HG03060 (cell line): ENCODE results near the gene ZBED1.
"Not testable (repeated sequence)": the region's sequence is repeated elsewhere in the genome, so short reads cannot be mapped to it uniquely, and the experiment has no call there.

Experiments
- ATAC-seq: cut with Tn5 transposase; IDR thresholded peaks from one replicate; pipeline ENCODE4 v1.9.1; 2021; ENCODE audit warnings: low read depth, moderate number of reproducible peaks; ENCODE audit not compliant: unreplicated experiment

ZBED1 gene

GRCh38 chrX:2499507-2499906 lies 1.3 kb downstream of the ZBED1 start:
- no peak for ATAC-seq

- ATAC-seq: no peak
Observed at GRCh38 chrX:2498781-2499302, 1.9 kb downstream of the ZBED1 start.

GRCh38 chrX:2497961-2498780 lies 2.6 kb downstream of the ZBED1 start:
- no peak for ATAC-seq

- ATAC-seq: no peak
Observed at GRCh38 chrX:2495595-2495994, 5.2 kb downstream of the ZBED1 start.

GRCh38 chrX:2492531-2493218 lies 8.1 kb downstream of the ZBED1 start:
- no peak for ATAC-seq

- ATAC-seq: no peak
Observed at GRCh38 chrX:2490634-2491033, 10.1 kb downstream of the ZBED1 start.

- ATAC-seq: no peak
Observed at GRCh38 chrX:2489446-2490445, 11.0 kb downstream of the ZBED1 start.

- no peak for ATAC-seq
Observed at GRCh38 chrX:2488621-2489285, 12.0 kb downstream of the ZBED1 start.

GRCh38 chrX:2487366-2487765 lies 13.4 kb downstream of the ZBED1 start:
- ATAC-seq: no peak

GRCh38 chrX:2486476-2487133 lies 14.2 kb downstream of the ZBED1 start:
- no peak for ATAC-seq

- ATAC-seq: no peak
Observed at GRCh38 chrX:2485789-2486345, 14.9 kb downstream of the ZBED1 start.

- no peak for ATAC-seq
Observed at GRCh38 chrX:2484721-2485648, 15.8 kb downstream of the ZBED1 start.

GRCh38 chrX:2484256-2484655 lies 16.5 kb downstream of the ZBED1 start:
- ATAC-seq: no peak

GRCh38 chrX:2483398-2484060 lies 17.2 kb downstream of the ZBED1 start:
- ATAC-seq: no peak

GRCh38 chrX:2481597-2481996 lies 19.2 kb downstream of the ZBED1 start:
- not testable (repeated sequence) for ATAC-seq

- ATAC-seq: not testable (repeated sequence)
Observed at GRCh38 chrX:2479982-2480381, 20.8 kb downstream of the ZBED1 start.

- ATAC-seq: no peak
Observed at GRCh38 chrX:2479420-2479780, 21.4 kb downstream of the ZBED1 start.
